ENCODE data around the gene CLEC16A. TPM values are rescaled to one million over a fixed set of nuclear protein-coding genes. Genes with fewer than 3 reads are reported as not detected.

The CLEC16A gene
- total RNA-seq, 4 donors from 2014 or later, result 38.2 to 153 (median 92.7) TPM

DNA sequence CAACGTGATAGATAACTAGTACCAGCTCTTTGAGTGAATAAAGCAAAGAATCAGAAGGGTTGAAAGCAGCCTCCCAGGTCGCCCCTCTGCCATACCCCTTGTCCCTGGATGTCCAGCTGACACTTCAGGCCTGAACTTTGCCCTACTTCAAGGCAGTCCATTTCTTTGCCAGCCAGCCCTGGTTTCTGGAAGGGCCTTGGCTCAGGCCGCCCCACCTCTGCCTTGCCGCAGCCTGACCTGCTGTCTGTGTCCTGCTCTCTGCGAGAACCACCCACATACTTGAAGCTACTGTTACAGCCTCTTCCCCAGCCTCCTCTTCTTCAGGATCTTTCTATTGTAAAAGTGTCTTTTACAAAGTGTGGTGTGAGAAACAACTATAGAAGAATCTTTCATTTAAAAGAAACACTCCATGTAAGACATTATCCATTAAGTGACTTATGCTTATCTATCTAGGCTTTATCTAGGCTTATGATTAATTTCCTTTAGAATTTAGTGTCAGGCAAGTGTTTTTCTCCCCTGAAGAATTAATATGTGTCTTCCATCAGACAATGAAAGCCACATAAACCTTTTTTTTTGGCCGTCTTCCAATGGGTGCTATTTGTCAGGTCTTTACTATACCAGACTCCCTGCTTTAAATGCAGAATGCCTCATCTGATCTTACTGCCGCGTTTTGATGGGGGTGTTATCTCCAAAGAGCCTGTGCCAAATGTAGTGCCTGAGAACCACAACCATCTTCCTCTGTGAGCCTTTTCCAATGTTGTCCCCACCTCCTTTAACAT lies 177.7 kb downstream of the CLEC16A start:
- no peaks in the 10 kb centered on the region for H3K27me3 ChIP-seq
- H3K9me3 ChIP-seq, result no peaks in the 10 kb centered on the region
- H3K36me3 ChIP-seq, result peaks cover 0 to 10% (median 0%) of the 10 kb centered on the region in 4 donors
- WGBS, 2 donors (ENCODE audit: low coverage in 1 of 2), result 57 to 87% methylated on average over 3 to 8 of the region's 8 CpGs
- intact Hi-C loops (cut with DNase I; ENCODE audit: low total_unique reads), result no loop called here
- no peak for TF ChIP-seq CTCF (IDR thresholded peaks at IDR 0.05)
- TF ChIP-seq EP300 (IDR thresholded peaks at IDR 0.05; ENCODE audit: low read depth), result no peak
- no peak for TF ChIP-seq POLR2A (IDR thresholded peaks at IDR 0.05)
- no peak for TF ChIP-seq POLR2AphosphoS5 (IDR thresholded peaks at IDR 0.05)
- H3K27ac ChIP-seq, result peak overlapping the region in 1 of 4 donors; percentile 22
- peaks cover 0 to 7% (median 0%) of the 10 kb centered on the region in 4 donors for H3K4me1 ChIP-seq
- H3K4me3 ChIP-seq, result no peak overlapping the region
- in situ Hi-C loops (cut with MboI; ENCODE audit: low pct_ligation_motif_present in 1 of 4, low pct_unique_long_range_greater_than_20kb in 1 of 4, low sequenced_read_pairs in 3 of 4), result no loop called here
- DNase-seq, result no peak

- no peaks in the 10 kb centered on the region for H3K27me3 ChIP-seq
- 91 to 98% methylated on average over 7 to 11 of the region's 11 CpGs for WGBS, 2 donors (ENCODE audit: low coverage in 1 of 2)
These were observed 179.3 kb downstream of the CLEC16A start for GRCh38 chr16:11123666-11124065.

DNA sequence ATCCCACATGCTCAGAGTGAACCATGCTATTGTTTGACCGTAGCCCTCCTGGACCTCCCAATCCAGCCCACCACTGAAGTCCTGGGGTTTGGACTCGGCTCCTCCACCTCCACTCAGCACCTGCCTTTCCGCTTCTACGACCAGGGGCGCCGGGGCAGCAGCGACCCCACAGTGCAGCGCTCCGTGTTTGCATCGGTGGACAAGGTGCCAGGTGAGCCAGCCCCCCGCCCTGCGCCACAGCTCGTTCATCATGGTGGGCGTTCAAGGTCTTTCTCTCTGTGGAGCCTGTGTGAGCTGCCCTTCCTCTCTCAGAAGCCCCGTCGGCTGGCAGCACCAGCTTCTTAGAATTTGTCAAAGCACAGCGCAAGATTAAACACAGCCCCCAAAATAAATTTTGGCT lies 181.6 kb downstream of the CLEC16A start:
- H3K4me1 ChIP-seq, result peaks cover 4 to 20% (median 9%) of the 10 kb centered on the region in 4 donors
- no peaks in the 10 kb centered on the region for H3K27me3 ChIP-seq
- in situ Hi-C loops (cut with MboI; ENCODE audit: low pct_ligation_motif_present in 1 of 4, low pct_unique_long_range_greater_than_20kb in 1 of 4, low sequenced_read_pairs in 3 of 4), result no loop called here
- H3K9me3 ChIP-seq, result no peaks in the 10 kb centered on the region
- peaks cover 0 to 10% (median 0%) of the 10 kb centered on the region in 4 donors for H3K36me3 ChIP-seq
- TF ChIP-seq EP300 (IDR thresholded peaks at IDR 0.05; ENCODE audit: low read depth), result no peak
- no peak for TF ChIP-seq POLR2A (IDR thresholded peaks at IDR 0.05)
- TF ChIP-seq POLR2AphosphoS5 (IDR thresholded peaks at IDR 0.05), result no peak
- TF ChIP-seq CTCF (IDR thresholded peaks at IDR 0.05), result no peak
- intact Hi-C loops (cut with DNase I; ENCODE audit: low total_unique reads), result no loop called here
- H3K27ac ChIP-seq, result no peak overlapping the region
- DNase-seq, result no peak
- 94% methylated on average over 17 of the region's 17 CpGs; no CpG with 5 or more reads in 1 of the 2 donors for WGBS, 2 donors (ENCODE audit: low coverage in 1 of 2)
- no peak overlapping the region for H3K4me3 ChIP-seq

More at GRCh38 chr16:11123666-11124065, 179.3 kb downstream of the CLEC16A start:
- H3K4me3 ChIP-seq, result no peak overlapping the region
- no peak overlapping the region for H3K27ac ChIP-seq
- in situ Hi-C loops (cut with MboI; ENCODE audit: low pct_ligation_motif_present in 1 of 4, low pct_unique_long_range_greater_than_20kb in 1 of 4, low sequenced_read_pairs in 3 of 4) (no loop called here), intact Hi-C loops (cut with DNase I; ENCODE audit: low total_unique reads) (no loop called here)
- peaks cover 0 to 10% (median 0%) of the 10 kb centered on the region in 4 donors for H3K36me3 ChIP-seq
- TF ChIP-seq EP300 (IDR thresholded peaks at IDR 0.05; ENCODE audit: low read depth) (no peak), POLR2A (IDR thresholded peaks at IDR 0.05) (no peak), POLR2AphosphoS5 (IDR thresholded peaks at IDR 0.05) (no peak), CTCF (IDR thresholded peaks at IDR 0.05) (no peak)
- H3K9me3 ChIP-seq, result no peaks in the 10 kb centered on the region
- no peak for DNase-seq
- peaks cover 0 to 13% (median 5%) of the 10 kb centered on the region in 4 donors for H3K4me1 ChIP-seq

GRCh38 chr16:11126399-11127054 lies 182.2 kb downstream of the CLEC16A start:
- intact Hi-C loops (cut with DNase I; ENCODE audit: low total_unique reads) (no loop called here), in situ Hi-C loops (cut with MboI; ENCODE audit: low pct_ligation_motif_present in 1 of 4, low pct_unique_long_range_greater_than_20kb in 1 of 4, low sequenced_read_pairs in 3 of 4) (no loop called here)
- Histone ChIP-seq H3K9me3 (no peaks in the 10 kb centered on the region), H3K4me1 (peaks cover 7 to 20% (median 13%) of the 10 kb centered on the region in 4 donors), H3K36me3 (peaks cover 0 to 10% (median 0%) of the 10 kb centered on the region in 4 donors), H3K4me3 (no peak overlapping the region), H3K27me3 (no peaks in the 10 kb centered on the region), H3K27ac (no peak overlapping the region)
- WGBS, 2 donors (ENCODE audit: low coverage in 1 of 2), result 89 to 95% methylated on average over 11 to 12 of the region's 12 CpGs
- TF ChIP-seq POLR2A (IDR thresholded peaks at IDR 0.05) (no peak), CTCF (IDR thresholded peaks at IDR 0.05) (no peak), POLR2AphosphoS5 (IDR thresholded peaks at IDR 0.05) (no peak), EP300 (IDR thresholded peaks at IDR 0.05; ENCODE audit: low read depth) (no peak)
- no peak for DNase-seq

All from transverse colon (tissue), 4 donors.